A549 (cell line): Measurements from ENCODE around the gene RLIM. TPM values are rescaled to one million over a fixed set of nuclear protein-coding genes. Genes with fewer than 3 reads are reported as not detected.

Experiments used
- ATAC-seq, 2 experiments: fragments of 200-7000 bp in 1 of 2; fragments of >200 bp in 1 of 2; cut with Nextera tagmentation in 1 of 2; cut with Tn5 transposase in 1 of 2; 3 replicates each; pipeline versions ENCODE4 v1.8.0 to v1.9.1; 2018 to 2020; ENCODE audit warnings: mild to moderate bottlenecking in 1 of 2, moderate library complexity in 1 of 2
- CTCF ChIA-PET: fragments of 300-600 bp; sonication (Branson Sonifier 250); formaldehyde crosslinking; extraction: SDS; loops from one replicate; lab custom pipeline; 2021; ENCODE audit warnings: antibody characterized with exemption, inconsistent platforms; lab: Yijun Ruan, JAX
- POLR2A ChIA-PET: fragments of 350-600 bp; formaldehyde crosslinking; extraction: SDS; loops from one replicate; lab custom pipeline; 2021; ENCODE audit warnings: antibody characterized with exemption, inconsistent platforms; lab: Yijun Ruan, JAX
- DNase-seq, 2 experiments: peaks; one replicate each; pipeline versions ENCODE4 v3.0.0 to v3.0.0-alpha.2; 2011 to 2016; ENCODE audit warnings: low read depth in 1 of 2, low spot score in 1 of 2
- FAIRE-seq: peaks from 2 replicates; lab custom pipeline; 2011; peaks lifted over from hg19 to GRCh38; lab: Jason Lieb, UNC
- H3K27ac ChIP-seq, 2 experiments: fragments of >200 bp; sonication (Bioruptor Twin); formaldehyde crosslinking; 3 replicates each; pipeline ENCODE4 v1.5.1; 2016 to 2017
- H3K4me1 ChIP-seq: fragments of >200 bp; sonication (Bioruptor Twin); formaldehyde crosslinking; 3 replicates; pipeline ENCODE4 v1.6.1; 2016
- H3K4me2 ChIP-seq: fragments of >200 bp; sonication (Bioruptor Twin); formaldehyde crosslinking; 3 replicates; pipeline ENCODE4 v1.6.1; 2016
- H3K4me3 ChIP-seq: fragments of >200 bp; sonication (Bioruptor Twin); formaldehyde crosslinking; 3 replicates; pipeline ENCODE4 v1.5.1; 2016
- H3K9me3 ChIP-seq: fragments of >200 bp; sonication (Bioruptor Twin); formaldehyde crosslinking; 3 replicates; pipeline ENCODE4 v1.6.1; 2016
- CHD4 ChIP-seq: fragments of 200-600 bp; sonication (generic); IDR thresholded peaks from 2 replicates; pipeline ENCODE4 v1.6.1; 2016; ENCODE audit warnings: antibody characterized with exemption, mild to moderate bottlenecking, borderline replicate concordance
- CTCF ChIP-seq: fragments of >200 bp; sonication (Bioruptor Twin); formaldehyde crosslinking; IDR thresholded peaks from 3 replicates; pipeline ENCODE4 v1.5.1; 2016
- EHMT2 ChIP-seq: fragments of 200-600 bp; sonication (generic); IDR thresholded peaks from 2 replicates; pipeline ENCODE4 v1.6.1; 2016; ENCODE audit warnings: antibody characterized with exemption, low read depth, mild to moderate bottlenecking, moderate library complexity
- ESRRA ChIP-seq: fragments of 150-350 bp; IDR thresholded peaks from 2 replicates; pipeline ENCODE4 v1.6.1; 2014; ENCODE audit warnings: mild to moderate bottlenecking, low read length, borderline replicate concordance
- FOSB ChIP-seq: fragments of 250-450 bp; sonication (Bioruptor Pico); IDR thresholded peaks from 2 replicates; pipeline ENCODE4 v1.5.0; 2020; ENCODE audit warnings: mild to moderate bottlenecking, moderate library complexity
- HOXB13 ChIP-seq: fragments of 250-450 bp; sonication (Bioruptor Pico); IDR thresholded peaks from 2 replicates; pipeline ENCODE4 v1.5.0; 2020; ENCODE audit warnings: low read depth, mild to moderate bottlenecking, moderate library complexity
- JUNB ChIP-seq: fragments of >200 bp; sonication (Bioruptor Twin); formaldehyde crosslinking; IDR thresholded peaks from 2 replicates; pipeline ENCODE4 v1.6.1; 2016
- KDM1A ChIP-seq: fragments of 200-600 bp; sonication (generic); IDR thresholded peaks from 2 replicates; pipeline ENCODE4 v1.6.1; 2016; ENCODE audit warnings: low read depth, mild to moderate bottlenecking
- MYC ChIP-seq: IDR thresholded peaks from 2 replicates; pipeline ENCODE4 v1.6.1; 2012; ENCODE audit warnings: mild to moderate bottlenecking, inconsistent platforms, low read length, improper control_type of control experiment, borderline replicate concordance
- NPAS2 ChIP-seq: fragments of 250-450 bp; sonication (Bioruptor Pico); IDR thresholded peaks from 2 replicates; pipeline ENCODE4 v1.8.0; 2022; ENCODE audit warnings: mild to moderate bottlenecking, moderate library complexity, borderline replicate concordance
- NR3C1 ChIP-seq: fragments of >200 bp; sonication (Bioruptor Twin); formaldehyde crosslinking; IDR thresholded peaks from 3 replicates; pipeline ENCODE4 v1.6.1; 2017
- POLR2A ChIP-seq: IDR thresholded peaks from 2 replicates; pipeline ENCODE4 v1.6.1; 2012; ENCODE audit warnings: mild to moderate bottlenecking, low read length
- POLR2AphosphoS2 ChIP-seq: conservative IDR thresholded peaks from 2 replicates; pipeline ENCODE4 v1.6.1; 2012; ENCODE audit warnings: low read length, improper control_type of control experiment, inconsistent platforms
- RAD21 ChIP-seq, 2 experiments: fragments of >200 bp in 1 of 2; sonication (Bioruptor Twin) in 1 of 2; formaldehyde crosslinking in 1 of 2; IDR thresholded peaks in 1 of 2; conservative IDR thresholded peaks in 1 of 2; 2 replicates in 1 of 2; 3 replicates in 1 of 2; pipeline ENCODE4 v1.6.1; 2012 to 2018; ENCODE audit warnings: inconsistent platforms in 1 of 2
- RARB ChIP-seq: fragments of 250-450 bp; sonication (Bioruptor Pico); IDR thresholded peaks from 2 replicates; pipeline ENCODE4 v1.8.0; 2021; ENCODE audit warnings: mild to moderate bottlenecking, moderate library complexity
- ZNF302 ChIP-seq: fragments of 250-450 bp; sonication (Bioruptor Pico); IDR thresholded peaks from 2 replicates; pipeline ENCODE4 v1.9.0; 2021; ENCODE audit warnings: inconsistent platforms, mild to moderate bottlenecking, moderate library complexity
- ZSCAN20 ChIP-seq: fragments of 250-450 bp; sonication (Bioruptor Pico); IDR thresholded peaks from 2 replicates; pipeline ENCODE4 v1.8.0; 2022; ENCODE audit warnings: mild to moderate bottlenecking, moderate library complexity
- WGBS: methylation state at CpG from one replicate; pipeline ENCODE4 v1.1.6; 2017; ENCODE audit errors: missing lambda C conversion rate; 5-methylcytosine and 5-hydroxymethylcytosine counted together
- polyA plus RNA-seq, 4 experiments: library from polyadenylated mRNA; depleted of rRNA in 3 of 4; stranded (reverse); fragments of >200 nt; fragmentation: RNase III in 1 of 4; extraction: RNeasy Plus Mini Kit Qiagen cat#74134 plus additional on column Dnase treatment in 1 of 4; gene quantifications; 2 replicates in 3 of 4; 3 replicates in 1 of 4; pipeline ENCODE4 v1.2.3, GENCODE V29; 2011 to 2017
- TF ChIP-seq, protein P1 (sequence below): IDR thresholded peaks from 2 replicates; pipeline ENCODE4 v1.6.1; 2012
- TF ChIP-seq, protein P2 (sequence below): fragments of 250-450 bp; sonication (Bioruptor Pico); IDR thresholded peaks from 2 replicates; pipeline ENCODE4 v1.5.0; 2021; ENCODE audit warnings: mild to moderate bottlenecking, moderate library complexity, borderline replicate concordance

RLIM gene
- polyA plus RNA-seq, 2 of the 4 experiments (the other 2 are of a cell fraction): 18.2 to 35.3 TPM

DNA sequence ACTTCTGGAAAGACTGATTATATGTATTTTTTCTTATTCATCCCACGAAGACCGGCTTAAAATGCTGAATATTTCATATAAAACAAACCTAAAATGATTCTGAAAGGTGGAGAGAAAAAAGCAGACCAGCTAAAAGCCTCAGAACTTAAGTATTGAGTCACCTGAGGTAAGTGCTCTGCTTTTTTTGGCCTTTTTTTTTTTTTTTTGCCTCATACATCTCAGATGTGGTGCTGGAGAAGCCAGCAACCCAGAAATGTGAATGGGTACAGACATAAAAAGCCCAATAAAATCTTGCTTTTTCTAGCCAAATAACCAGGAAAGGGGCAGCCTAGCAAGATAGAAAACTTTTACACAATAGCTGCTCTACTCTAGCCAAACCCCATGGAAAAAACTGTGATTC lies 57.0 kb downstream of the RLIM start:
- no peak for TF ChIP-seq POLR2A
- TF ChIP-seq, protein P1, sequence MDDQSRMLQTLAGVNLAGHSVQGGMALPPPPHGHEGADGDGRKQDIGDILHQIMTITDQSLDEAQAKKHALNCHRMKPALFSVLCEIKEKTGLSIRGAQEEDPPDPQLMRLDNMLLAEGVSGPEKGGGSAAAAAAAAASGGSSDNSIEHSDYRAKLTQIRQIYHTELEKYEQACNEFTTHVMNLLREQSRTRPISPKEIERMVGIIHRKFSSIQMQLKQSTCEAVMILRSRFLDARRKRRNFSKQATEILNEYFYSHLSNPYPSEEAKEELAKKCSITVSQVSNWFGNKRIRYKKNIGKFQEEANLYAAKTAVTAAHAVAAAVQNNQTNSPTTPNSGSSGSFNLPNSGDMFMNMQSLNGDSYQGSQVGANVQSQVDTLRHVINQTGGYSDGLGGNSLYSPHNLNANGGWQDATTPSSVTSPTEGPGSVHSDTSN: no peak
- no peak for TF ChIP-seq ESRRA
- TF ChIP-seq RARB (CRISPR knock-in tag): no peak
- no peak for TF ChIP-seq HOXB13 (CRISPR knock-in tag)
- no peak for TF ChIP-seq CTCF
- TF ChIP-seq MYC: no peak
- TF ChIP-seq KDM1A: no peak
- no peak for TF ChIP-seq POLR2AphosphoS2
- TF ChIP-seq EHMT2: no peak
- TF ChIP-seq RAD21 (conservative IDR thresholded peaks at IDR 0.05 in 1 of 2, IDR thresholded peaks at IDR 0.05 in 1 of 2): no peak
- TF ChIP-seq CHD4: no peak
- CTCF ChIA-PET: interaction anchor here (0.6 to 0.7 kb wide), 2 partner anchors 19 to 38 kb away, joined by 3 to 4 read pairs; no protein-coding TSS in a partner anchor
- FAIRE-seq: no peak

DNA sequence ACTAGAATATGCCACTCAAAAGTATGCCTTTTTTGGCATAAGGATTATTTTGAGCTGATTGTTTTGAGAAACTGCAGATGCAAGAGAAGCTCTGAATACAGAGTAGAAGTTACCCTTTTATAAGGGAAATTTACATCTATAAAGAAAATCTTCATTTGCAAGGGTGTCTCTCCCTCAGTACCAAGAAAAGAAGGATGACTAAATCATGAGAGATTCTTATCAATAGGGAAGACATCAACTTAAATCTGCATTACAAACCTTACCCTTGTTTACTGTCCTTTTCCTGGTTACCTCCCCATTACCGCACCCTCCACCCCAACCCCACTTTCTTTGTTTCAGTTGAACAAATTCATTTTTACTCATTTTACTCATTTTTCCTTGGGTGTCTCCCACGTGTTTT lies 62.5 kb downstream of the RLIM start:
- DNase-seq (no peak), FAIRE-seq (no peak), ATAC-seq (no peak)
- TF ChIP-seq NR3C1 (no peak), ZNF302 (CRISPR knock-in tag) (no peak), FOSB (CRISPR knock-in tag) (no peak), CHD4 (no peak), JUNB (no peak), NPAS2 (CRISPR knock-in tag) (no peak), HOXB13 (CRISPR knock-in tag) (no peak), ZSCAN20 (CRISPR knock-in tag) (no peak)
- TF ChIP-seq, protein P2, sequence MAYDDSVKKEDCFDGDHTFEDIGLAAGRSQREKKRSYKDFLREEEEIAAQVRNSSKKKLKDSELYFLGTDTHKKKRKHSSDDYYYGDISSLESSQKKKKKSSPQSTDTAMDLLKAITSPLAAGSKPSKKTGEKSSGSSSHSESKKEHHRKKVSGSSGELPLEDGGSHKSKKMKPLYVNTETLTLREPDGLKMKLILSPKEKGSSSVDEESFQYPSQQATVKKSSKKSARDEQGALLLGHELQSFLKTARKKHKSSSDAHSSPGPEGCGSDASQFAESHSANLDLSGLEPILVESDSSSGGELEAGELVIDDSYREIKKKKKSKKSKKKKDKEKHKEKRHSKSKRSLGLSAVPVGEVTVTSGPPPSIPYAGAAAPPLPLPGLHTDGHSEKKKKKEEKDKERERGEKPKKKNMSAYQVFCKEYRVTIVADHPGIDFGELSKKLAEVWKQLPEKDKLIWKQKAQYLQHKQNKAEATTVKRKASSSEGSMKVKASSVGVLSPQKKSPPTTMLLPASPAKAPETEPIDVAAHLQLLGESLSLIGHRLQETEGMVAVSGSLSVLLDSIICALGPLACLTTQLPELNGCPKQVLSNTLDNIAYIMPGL (CRISPR knock-in tag): no peak
- no peaks in the 10 kb centered on the region for H3K9me3 ChIP-seq
- 7% methylated on average over 2 of the region's 2 CpGs for WGBS
- no peaks in the 10 kb centered on the region for H3K4me1 ChIP-seq
- H3K27ac ChIP-seq: no peak overlapping the region
- no peak overlapping the region for H3K4me2 ChIP-seq
- ChIA-PET CTCF (interaction anchor here (2.0 to 3.0 kb wide), 2 partner anchors 12 to 170 kb away, joined by 5 to 32 read pairs; no protein-coding TSS in a partner anchor), POLR2A (no interaction called here)
- H3K4me3 ChIP-seq: no peak overlapping the region

More for the DNA sequence above, 57.0 kb downstream of the RLIM start:
- DNase-seq: no peak
- ATAC-seq: no peak
- POLR2A ChIA-PET: interaction anchor here (0.6 kb wide), 1 partner anchor 178 kb away, joined by 3 read pairs; no protein-coding TSS in a partner anchor
- Histone ChIP-seq H3K4me2 (no peak overlapping the region), H3K27ac (no peak overlapping the region), H3K4me1 (no peaks in the 10 kb centered on the region), H3K4me3 (no peak overlapping the region), H3K9me3 (no peaks in the 10 kb centered on the region)
- WGBS: 56% methylated on average over 2 of the region's 2 CpGs
